Measurements from ENCODE around the gene MAGEB17. TPM values are rescaled to one million over a fixed set of nuclear protein-coding genes. Genes with fewer than 3 reads are reported as not detected.

MAGEB17 gene
- total and polyA plus RNA-seq, 2 of the 8 experiments (the other 6 are each of a cell fraction or from before 2014, with no cell fraction given): 0.48 to 1.1 TPM

GRCh38 chrX:16140448-16140847 lies 26.8 kb upstream of the MAGEB17 start (continued):
- no peak for TF ChIP-seq SIN3A (conservative IDR thresholded peaks at IDR 0.05 in 1 of 2, IDR thresholded peaks at IDR 0.05 in 1 of 2; ENCODE audit: low read depth in 1 of 2, low read length in 2 of 2)
- no peak for TF ChIP-seq ZNF274 (IDR thresholded peaks at IDR 0.05; ENCODE audit: borderline replicate concordance, extremely low read depth, low read length)
- no peak for TF ChIP-seq GABPA (IDR thresholded peaks at IDR 0.05; ENCODE audit: borderline replicate concordance, insufficient read depth, low read length)
- no peak for TF ChIP-seq BACH1 (IDR thresholded peaks at IDR 0.05; ENCODE audit: low read length)
- TF ChIP-seq JUND (IDR thresholded peaks at IDR 0.05; ENCODE audit: low read length): no peak
- no peak for TF ChIP-seq CHD1 (IDR thresholded peaks at IDR 0.05; ENCODE audit: low read depth, low read length)
- TF ChIP-seq KDM1A (IDR thresholded peaks at IDR 0.05; ENCODE audit: borderline replicate concordance, low read length): no peak
